Measurements from ENCODE around the gene ATF5. TPM values are rescaled to one million over a fixed set of nuclear protein-coding genes. Genes with fewer than 3 reads are reported as not detected.

The ATF5 gene
- total and polyA plus RNA-seq, 4 donors = 7.0 to 49.1 (median 33.9) TPM

DNA sequence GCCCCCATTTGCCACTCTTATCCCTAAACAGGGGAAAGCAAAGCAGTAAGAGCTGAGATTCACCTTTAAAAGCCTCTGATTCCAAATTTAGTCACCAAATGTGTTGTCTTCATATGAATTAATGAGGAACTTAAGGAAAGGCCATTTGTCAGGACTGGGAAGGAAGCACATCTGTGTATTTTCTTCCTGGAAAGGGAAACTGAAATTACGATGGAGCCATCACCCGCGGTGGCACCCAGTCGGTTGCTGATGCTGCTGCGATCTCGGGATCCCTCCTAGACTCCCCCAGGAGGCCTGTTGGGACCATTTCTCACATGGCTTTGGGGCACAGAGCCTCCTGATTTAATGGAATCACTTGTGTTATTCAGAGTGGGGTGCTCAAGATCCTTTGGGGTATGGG lies 24.9 kb upstream of the ATF5 start:
- Histone ChIP-seq H3K27me3 (ENCODE audit: control insufficient read depth in 3 of 3, insufficient read depth in 3 of 3, low read length in 2 of 3) (no peaks in the 10 kb centered on the region), H3K9me3 (ENCODE audit: control insufficient read depth in 4 of 4, insufficient read depth in 3 of 4, low read length in 3 of 4) (no peaks in the 10 kb centered on the region), H3K4me3 (no peak overlapping the region), H3K27ac (ENCODE audit: low read depth in 1 of 2, low read length in 1 of 2) (no peak overlapping the region), H3K9ac (ENCODE audit: insufficient read depth in 1 of 2, low read length in 2 of 2) (no peak overlapping the region), H3K36me3 (ENCODE audit: control insufficient read depth in 4 of 4, insufficient read depth in 4 of 4, low read length in 4 of 4) (peaks cover 4 to 27% (median 21%) of the 10 kb centered on the region in 4 donors), H3K4me1 (ENCODE audit: control insufficient read depth in 5 of 5, insufficient read depth in 5 of 5, low read length in 5 of 5) (no peaks in the 10 kb centered on the region)
- no peak for DNase-seq
- 27 to 44% methylated on average over 6 of the region's 6 CpGs for WGBS, 2 donors
- TF ChIP-seq, protein P1, sequence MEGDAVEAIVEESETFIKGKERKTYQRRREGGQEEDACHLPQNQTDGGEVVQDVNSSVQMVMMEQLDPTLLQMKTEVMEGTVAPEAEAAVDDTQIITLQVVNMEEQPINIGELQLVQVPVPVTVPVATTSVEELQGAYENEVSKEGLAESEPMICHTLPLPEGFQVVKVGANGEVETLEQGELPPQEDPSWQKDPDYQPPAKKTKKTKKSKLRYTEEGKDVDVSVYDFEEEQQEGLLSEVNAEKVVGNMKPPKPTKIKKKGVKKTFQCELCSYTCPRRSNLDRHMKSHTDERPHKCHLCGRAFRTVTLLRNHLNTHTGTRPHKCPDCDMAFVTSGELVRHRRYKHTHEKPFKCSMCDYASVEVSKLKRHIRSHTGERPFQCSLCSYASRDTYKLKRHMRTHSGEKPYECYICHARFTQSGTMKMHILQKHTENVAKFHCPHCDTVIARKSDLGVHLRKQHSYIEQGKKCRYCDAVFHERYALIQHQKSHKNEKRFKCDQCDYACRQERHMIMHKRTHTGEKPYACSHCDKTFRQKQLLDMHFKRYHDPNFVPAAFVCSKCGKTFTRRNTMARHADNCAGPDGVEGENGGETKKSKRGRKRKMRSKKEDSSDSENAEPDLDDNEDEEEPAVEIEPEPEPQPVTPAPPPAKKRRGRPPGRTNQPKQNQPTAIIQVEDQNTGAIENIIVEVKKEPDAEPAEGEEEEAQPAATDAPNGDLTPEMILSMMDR (IDR thresholded peaks at IDR 0.05; ENCODE audit: control extremely low read depth, extremely low read depth) = no peak
- no peak for ATAC-seq (ENCODE audit: insufficient read depth, low FRiP score)

DNA sequence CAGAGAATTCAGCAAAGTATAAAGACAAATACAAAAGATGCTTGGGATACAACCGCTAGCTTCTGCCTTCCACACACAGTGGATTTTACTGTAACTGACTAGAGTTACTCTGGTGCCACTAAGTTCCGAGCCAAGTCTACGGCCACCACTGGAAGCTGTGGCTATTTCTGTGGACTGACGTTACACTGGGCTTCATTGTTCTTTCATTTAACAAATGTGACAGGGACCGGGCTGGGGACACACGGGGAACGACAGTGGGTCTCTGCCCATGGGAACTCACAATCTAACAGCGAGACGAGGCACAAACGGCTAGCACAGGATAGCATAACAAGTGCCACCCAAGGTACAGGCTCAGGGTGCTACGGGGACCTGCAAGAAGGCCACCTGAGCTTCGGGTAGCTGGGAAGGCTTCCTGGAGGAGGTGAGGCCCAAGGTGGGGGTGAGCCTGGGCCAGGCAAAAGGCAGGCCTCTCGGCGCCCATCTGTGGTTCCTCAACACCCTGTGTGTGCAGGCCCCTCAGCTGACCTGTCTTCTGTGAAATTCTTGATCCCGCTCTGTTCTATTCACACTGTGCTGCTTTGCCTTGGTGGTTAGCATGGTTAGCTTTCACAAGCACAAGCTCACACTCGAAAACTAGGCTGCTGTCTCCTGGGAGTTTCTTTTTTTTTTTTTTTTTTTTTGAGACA lies 22.0 kb upstream of the ATF5 start:
- Histone ChIP-seq H3K4me1 (ENCODE audit: control insufficient read depth in 5 of 5, insufficient read depth in 5 of 5, low read length in 5 of 5) (no peaks in the 10 kb centered on the region), H3K4me3 (no peak overlapping the region), H3K9me3 (ENCODE audit: control insufficient read depth in 4 of 4, insufficient read depth in 3 of 4, low read length in 3 of 4) (no peaks in the 10 kb centered on the region), H3K27me3 (ENCODE audit: control insufficient read depth in 3 of 3, insufficient read depth in 3 of 3, low read length in 2 of 3) (no peaks in the 10 kb centered on the region), H3K27ac (ENCODE audit: low read depth in 1 of 2, low read length in 1 of 2) (no peak overlapping the region), H3K36me3 (ENCODE audit: control insufficient read depth in 4 of 4, insufficient read depth in 4 of 4, low read length in 4 of 4) (peaks cover 7 to 34% (median 24%) of the 10 kb centered on the region in 4 donors), H3K9ac (ENCODE audit: insufficient read depth in 1 of 2, low read length in 2 of 2) (no peak overlapping the region)
- 89 to 96% methylated on average over 16 of the region's 16 CpGs for WGBS, 2 donors
- TF ChIP-seq, protein P1 (IDR thresholded peaks at IDR 0.05; ENCODE audit: control extremely low read depth, extremely low read depth) = no peak
- ATAC-seq (ENCODE audit: insufficient read depth, low FRiP score) (no peak), DNase-seq (no peak)

DNA sequence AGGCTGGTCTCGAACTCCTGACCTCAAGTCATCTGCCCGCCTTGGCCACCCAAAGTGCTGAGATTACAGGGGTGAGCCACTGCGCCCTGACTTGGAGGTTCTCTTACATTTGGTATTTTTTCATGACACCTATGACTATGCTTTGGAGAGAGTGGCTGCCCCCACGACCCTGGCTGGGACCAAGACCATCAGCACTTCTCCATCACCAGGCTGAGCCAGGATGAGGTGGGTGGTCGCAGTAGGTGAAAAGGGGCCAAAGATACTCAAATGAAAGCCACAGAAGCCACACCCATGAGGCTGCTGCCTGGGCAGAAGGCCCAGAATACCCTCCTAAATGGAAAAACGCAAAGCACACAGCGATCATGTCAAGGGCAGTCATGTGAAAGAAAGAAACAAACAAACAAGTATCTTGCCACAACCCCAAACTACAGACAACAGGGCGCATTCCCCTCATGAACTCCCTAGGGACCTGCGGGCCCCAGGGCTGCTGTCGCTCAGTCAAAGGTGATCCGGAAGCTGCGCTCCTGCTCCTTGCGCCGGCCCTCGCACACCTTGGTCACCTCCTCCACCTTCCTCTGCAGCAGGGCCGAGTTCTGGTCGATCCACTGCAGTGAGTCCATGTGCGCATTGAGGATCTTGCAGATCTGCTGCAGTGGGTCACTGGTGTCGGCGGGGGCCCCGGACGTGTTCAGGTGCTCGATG lies 21.1 kb upstream of the ATF5 start:
- Histone ChIP-seq H3K4me3 (no peak overlapping the region), H3K4me1 (ENCODE audit: control insufficient read depth in 5 of 5, insufficient read depth in 5 of 5, low read length in 5 of 5) (peaks cover 0 to 3% (median 0%) of the 10 kb centered on the region in 5 donors), H3K36me3 (ENCODE audit: control insufficient read depth in 4 of 4, insufficient read depth in 4 of 4, low read length in 4 of 4) (peaks cover 7 to 37% (median 26%) of the 10 kb centered on the region in 4 donors), H3K9me3 (ENCODE audit: control insufficient read depth in 4 of 4, insufficient read depth in 3 of 4, low read length in 3 of 4) (no peaks in the 10 kb centered on the region), H3K27ac (ENCODE audit: low read depth in 1 of 2, low read length in 1 of 2) (no peak overlapping the region), H3K27me3 (ENCODE audit: control insufficient read depth in 3 of 3, insufficient read depth in 3 of 3, low read length in 2 of 3) (no peaks in the 10 kb centered on the region), H3K9ac (ENCODE audit: insufficient read depth in 1 of 2, low read length in 2 of 2) (no peak overlapping the region)
- DNase-seq (no peak), ATAC-seq (ENCODE audit: insufficient read depth, low FRiP score) (no peak)
- WGBS, 2 donors = 95% methylated on average over 23 of the region's 23 CpGs
- TF ChIP-seq, protein P1 (IDR thresholded peaks at IDR 0.05; ENCODE audit: control extremely low read depth, extremely low read depth) = no peak

Data from lung (tissue), 12 donors.